DMS 273 (cell line): Measurements from ENCODE around the gene GAPVD1.
"Not testable (repeated sequence)": the region's sequence is repeated elsewhere in the genome, so short reads cannot be mapped to it uniquely, and the experiment has no call there.

ENCODE experiments used
- DNase-seq: peaks from one replicate; lab custom pipeline; 2025; ENCODE audit not compliant: unreplicated experiment; lab: John Stamatoyannopoulos, UW

GAPVD1 gene

GRCh38 chr9:125372441-125373226 lies 111.0 kb downstream of the GAPVD1 start:
- peak; percentile 9 for DNase-seq

- peak; percentile 88 for DNase-seq
These were observed 113.0 kb downstream of the GAPVD1 start for GRCh38 chr9:125374443-125375309.

- DNase-seq: no peak
These were observed 114.2 kb downstream of the GAPVD1 start for GRCh38 chr9:125375820-125376219.

GRCh38 chr9:125376261-125377226 lies 114.9 kb downstream of the GAPVD1 start:
- peak; percentile 60 for DNase-seq

- no peak for DNase-seq
These were observed 116.1 kb downstream of the GAPVD1 start for GRCh38 chr9:125377584-125378250.

- no peak for DNase-seq
These were observed 117.2 kb downstream of the GAPVD1 start for GRCh38 chr9:125378778-125379177.

GRCh38 chr9:125379208-125379607 lies 117.6 kb downstream of the GAPVD1 start:
- no peak for DNase-seq

- no peak for DNase-seq
These were observed 118.8 kb downstream of the GAPVD1 start for GRCh38 chr9:125380406-125380805.

- no peak for DNase-seq
These were observed 126.4 kb downstream of the GAPVD1 start for GRCh38 chr9:125387861-125388524.

GRCh38 chr9:125388978-125389377 lies 127.4 kb downstream of the GAPVD1 start:
- no peak for DNase-seq

- DNase-seq: no peak
These were observed 130.1 kb downstream of the GAPVD1 start for GRCh38 chr9:125391704-125392103.

GRCh38 chr9:125393426-125393825 lies 131.8 kb downstream of the GAPVD1 start:
- no peak for DNase-seq

GRCh38 chr9:125396799-125397198 lies 135.2 kb downstream of the GAPVD1 start:
- no peak for DNase-seq

- DNase-seq: peak; percentile 47
These were observed 136.1 kb downstream of the GAPVD1 start for GRCh38 chr9:125397736-125398135.

GRCh38 chr9:125398243-125398642 lies 136.6 kb downstream of the GAPVD1 start:
- no peak for DNase-seq

GRCh38 chr9:125399165-125399564 lies 137.5 kb downstream of the GAPVD1 start:
- peak; percentile 16 for DNase-seq

GRCh38 chr9:125399666-125400065 lies 138.0 kb downstream of the GAPVD1 start:
- no peak for DNase-seq

GRCh38 chr9:125400232-125400631 lies 138.6 kb downstream of the GAPVD1 start:
- not testable (repeated sequence) for DNase-seq
